Hepatic stellate cell (primary cell): ENCODE measurements around the gene MCOLN3.
"Not testable (repeated sequence)": the region's sequence is repeated elsewhere in the genome, so short reads cannot be mapped to it uniquely, and the experiment has no call there.

Experiments used
- DNase-seq: peaks from one replicate; pipeline ENCODE4 v3.0.0; 2011; ENCODE audit warnings: low spot score

MCOLN3 gene

GRCh38 chr1:84991097-84991920 is 57.0 kb downstream of the MCOLN3 start:
- no peak for DNase-seq

DNA sequence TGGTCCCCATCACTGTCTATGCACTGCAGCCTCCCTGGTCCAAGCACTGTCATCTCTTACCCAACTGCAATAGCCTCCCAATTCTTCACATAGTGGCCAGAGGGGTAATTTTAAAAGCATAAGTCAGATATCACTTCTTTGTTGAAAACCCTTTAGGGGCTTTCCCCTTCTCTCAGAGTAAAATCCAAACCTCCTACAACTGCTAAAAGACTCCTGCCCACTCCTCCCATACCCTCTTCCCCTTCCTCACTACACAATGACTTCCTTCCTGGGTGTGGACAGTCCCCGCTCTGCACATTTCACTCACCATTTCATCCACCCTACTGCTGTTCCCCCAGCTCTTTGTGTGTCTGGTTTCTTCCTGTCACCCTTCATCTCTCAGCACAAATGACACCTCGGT is 59.7 kb downstream of the MCOLN3 start:
- no peak for DNase-seq

- DNase-seq: not testable (repeated sequence)
Observed at GRCh38 chr1:84986561-84986960, 61.7 kb downstream of the MCOLN3 start.

DNA sequence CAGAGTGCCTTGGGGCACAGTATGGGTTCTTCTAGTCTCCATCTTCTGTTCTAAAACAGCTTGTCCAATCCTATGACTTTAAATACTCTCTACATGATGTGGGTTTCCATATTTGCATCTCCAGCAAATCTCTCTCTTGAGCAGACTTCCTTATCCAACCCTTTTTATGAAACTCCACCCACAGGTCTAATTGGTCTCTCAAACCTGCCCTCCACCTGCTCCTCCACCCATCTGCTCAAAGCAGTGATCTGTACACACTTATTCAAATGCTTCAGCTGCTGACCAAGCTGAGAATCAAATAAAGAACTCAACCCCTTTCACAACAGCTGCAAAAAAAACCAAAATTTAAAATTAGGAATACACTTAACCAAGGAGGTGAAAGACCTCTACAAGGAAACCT is 62.9 kb downstream of the MCOLN3 start:
- no peak for DNase-seq

DNA sequence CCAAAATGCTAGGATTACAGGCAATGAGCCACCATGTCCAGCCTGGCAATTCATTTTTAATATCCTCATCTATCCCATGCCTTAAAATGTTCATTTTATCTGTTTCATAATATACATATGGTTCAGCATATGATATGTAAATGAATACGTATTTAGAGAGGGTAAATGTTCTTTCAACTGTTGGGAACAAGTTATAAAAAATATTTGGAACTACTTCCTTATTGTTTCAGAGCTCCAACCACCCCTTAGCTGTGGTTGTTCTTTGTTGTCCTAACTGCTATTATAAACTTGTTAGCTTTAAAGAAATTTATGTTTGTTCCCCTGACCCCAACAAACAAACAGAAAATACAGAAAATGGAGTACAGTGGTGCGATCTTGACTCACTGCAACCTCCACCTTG is 65.9 kb downstream of the MCOLN3 start:
- DNase-seq: no peak

- no peak for DNase-seq
Observed at GRCh38 chr1:84975035-84975434, 73.3 kb downstream of the MCOLN3 start.

DNA sequence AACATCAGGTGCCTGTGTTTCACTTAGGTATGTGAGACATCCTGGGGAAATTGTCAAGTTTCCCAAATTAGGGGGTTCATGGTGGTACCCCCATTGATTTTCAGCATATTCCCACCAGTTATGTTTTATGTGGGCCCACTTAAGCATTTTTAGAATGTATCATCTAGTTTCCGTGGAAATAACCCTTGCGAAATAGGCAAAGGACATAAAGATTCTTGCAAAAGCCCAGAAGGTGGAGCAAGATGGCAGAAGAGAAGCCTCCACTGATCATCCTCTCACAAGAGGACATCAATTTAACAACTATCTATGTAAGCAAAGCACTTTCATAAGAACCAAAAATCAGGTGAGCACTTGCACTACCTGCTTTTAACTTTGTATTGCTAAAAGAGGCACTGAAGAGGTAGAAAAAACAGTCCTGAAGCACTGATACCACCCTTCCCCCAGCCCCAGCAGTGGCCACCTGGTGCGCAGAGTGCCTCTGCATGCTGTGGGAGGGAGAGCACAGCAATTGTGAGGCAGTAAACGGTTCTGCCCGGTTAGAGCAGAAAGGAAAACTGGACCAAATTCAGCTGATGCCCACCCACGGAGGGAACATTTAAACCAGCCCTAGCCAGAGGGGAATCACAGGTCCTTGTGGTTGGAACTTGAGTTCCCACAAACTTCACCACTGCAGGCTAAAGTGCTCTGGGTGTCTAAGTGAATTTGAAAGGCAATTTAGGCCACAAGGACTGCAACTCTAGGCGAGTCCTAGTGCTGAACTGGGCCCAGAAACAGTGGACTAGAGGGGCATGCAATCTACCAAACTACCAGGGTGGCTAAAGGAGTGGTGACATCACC is 74.6 kb downstream of the MCOLN3 start:
- no peak for DNase-seq

GRCh38 chr1:84972377-84972987 is 75.8 kb downstream of the MCOLN3 start:
- no peak for DNase-seq

GRCh38 chr1:84971957-84972356 is 76.3 kb downstream of the MCOLN3 start:
- DNase-seq: no peak

GRCh38 chr1:84969489-84970250 is 78.6 kb downstream of the MCOLN3 start:
- DNase-seq: no peak

- DNase-seq: no peak
Observed at GRCh38 chr1:84968865-84969264, 79.4 kb downstream of the MCOLN3 start.

DNA sequence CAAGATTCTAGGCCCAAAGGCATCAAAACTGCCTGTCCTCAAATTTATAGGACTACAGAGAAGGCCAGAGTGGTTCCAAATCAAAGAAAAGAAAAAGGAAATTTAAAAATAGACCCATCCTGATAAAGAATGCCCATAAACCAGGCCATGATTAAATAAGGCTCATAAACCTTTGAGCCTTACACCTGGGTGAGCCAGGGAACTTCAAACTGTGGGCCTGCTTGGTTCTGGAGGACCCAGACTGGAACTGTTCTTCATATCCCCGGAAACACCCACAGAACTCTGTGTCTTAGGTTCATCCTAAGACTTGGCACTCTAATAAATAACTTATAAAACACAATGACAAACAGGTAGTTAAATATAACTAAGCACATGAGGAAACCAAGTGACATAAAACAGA is 80.2 kb downstream of the MCOLN3 start:
- DNase-seq: no peak
